Motor neuron (in vitro differentiated cells): Measurements from ENCODE around the gene LIPJ. TPM values are rescaled to one million over a fixed set of nuclear protein-coding genes. Genes with fewer than 3 reads are reported as not detected.
A peak's percentile ranks its signal among the peaks of the same experiment; 100 is the strongest.

Experiments used
- ATAC-seq, 8 experiments: fragments of 200-7000 bp; cut with Tn5 transposase; replicated peaks in 6 of 8; 2 replicates each; pipeline ENCODE4 v1.8.0; 2021; ENCODE audit warnings: mild to moderate bottlenecking in 8 of 8, moderate library complexity in 8 of 8
- H3K27ac ChIP-seq, 2 donors: fragments of 250-450 bp; sonication (Bioruptor Pico); 2 replicates each; pipeline ENCODE4 v1.9.0; 2021; ENCODE audit warnings: antibody characterized with exemption in 2 of 2, mild to moderate bottlenecking in 2 of 2, moderate library complexity in 1 of 2
- H3K4me1 ChIP-seq, 2 donors: fragments of 250-450 bp; sonication (Bioruptor Pico); replicated peaks in 1 of 2; 2 replicates each; pipeline ENCODE4 v1.6.1; 2021; ENCODE audit warnings: antibody characterized with exemption in 2 of 2, mild to moderate bottlenecking in 2 of 2, moderate library complexity in 1 of 2
- H3K4me3 ChIP-seq, 5 donors: fragments of 250-450 bp; sonication (Bioruptor Pico); 2 replicates each; pipeline ENCODE4 v1.9.0; 2021; ENCODE audit warnings: antibody characterized with exemption in 5 of 5, mild to moderate bottlenecking in 5 of 5, moderate library complexity in 4 of 5
- WGBS, 10 experiments: fragments of 450-650 bp; shearing (Covaris generic); methylation state at CpG; one replicate each; pipeline ENCODE4 v1.0.0; 2022; 5-methylcytosine and 5-hydroxymethylcytosine counted together
- in situ Hi-C, 9 experiments: fragments of 400-800 bp; cut with MboI; loops; one replicate each; pipeline ENCODE4 v1.15.0; 2021; ENCODE audit warnings: low sequenced_read_pairs in 9 of 9, low pct_unique_long_range_greater_than_20kb in 2 of 9; ENCODE audit not compliant: unreplicated experiment in 9 of 9
- total RNA-seq, 8 experiments: library from RNA; unstranded; fragments of 300-600 nt; gene quantifications; 2 replicates each; pipeline versions ENCODE4 v1.2.3 to v1.2.4, GENCODE V29; 2022

LIPJ gene
- total RNA-seq, 8 experiments from 2014 or later, result 0.05 to 0.47 (median 0.08) TPM; not detected in 3

DNA sequence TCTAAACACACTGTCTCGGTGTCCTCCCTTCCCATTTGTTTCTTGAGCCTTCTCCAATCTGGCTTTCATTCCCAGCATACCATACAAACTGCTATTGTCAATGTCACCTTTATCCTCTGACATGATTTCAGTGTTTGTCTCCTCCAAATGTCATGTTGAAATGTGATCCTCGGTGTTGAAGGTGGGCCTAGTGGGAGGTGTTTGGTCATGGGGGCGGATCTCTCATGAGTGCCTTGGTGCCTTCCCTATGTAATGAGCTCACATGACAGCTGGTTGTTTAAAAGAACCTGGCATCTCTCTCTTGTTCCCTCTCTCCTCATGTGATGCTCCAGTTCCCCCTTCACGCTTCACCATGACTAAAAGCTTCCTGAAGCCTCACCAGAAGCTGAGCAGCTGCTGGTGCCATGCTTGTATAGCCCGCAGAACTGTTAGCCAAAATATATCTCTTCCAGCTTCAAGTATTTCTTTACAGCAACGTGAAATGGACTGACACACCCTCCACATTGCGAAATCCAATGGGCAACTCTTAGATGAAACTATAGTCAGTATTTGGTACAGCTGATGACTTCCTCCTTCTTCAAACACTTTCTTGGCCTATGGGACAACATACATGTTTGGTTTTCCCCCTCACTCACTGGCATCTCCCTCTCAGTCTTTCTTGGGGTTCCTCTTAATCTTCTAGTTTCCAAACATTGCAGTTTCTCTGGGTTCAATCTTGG, 31.2 kb upstream of the LIPJ start:
- Histone ChIP-seq H3K27ac (no peak overlapping the region), H3K4me3 (no peak overlapping the region), H3K4me1 (no peaks in the 10 kb centered on the region)
- WGBS, 10 experiments, result 67 to 100% (median 80%) methylated on average over 2 to 7 of the region's 7 CpGs
- ATAC-seq, result no peak
- in situ Hi-C loops, result loop anchor here in 3 of 9 experiments (25.0 kb wide), 2 partner anchors 257 to 693 kb away; partner anchors contain the start of genes KLLN (in 2 of the 3), PTEN (in 2 of the 3) and LIPM (in 1 of the 3)

DNA sequence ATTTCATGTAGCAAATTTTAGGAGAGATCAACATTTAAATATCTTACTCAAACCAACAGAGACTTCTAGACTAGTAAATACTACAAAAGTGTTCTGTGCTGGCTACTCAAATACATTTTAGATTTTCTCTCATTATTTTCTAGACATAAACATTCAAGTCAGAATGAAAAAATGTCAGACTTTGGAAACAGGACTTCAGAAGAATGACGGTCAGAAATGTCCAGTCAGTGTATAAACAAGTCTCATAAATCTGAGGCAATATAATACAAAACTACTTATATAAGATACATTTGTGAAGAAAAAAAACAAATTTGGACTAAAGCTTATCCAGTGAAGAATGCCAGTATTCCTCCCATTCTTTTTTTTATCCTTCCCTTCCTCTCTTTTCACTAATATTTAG, 29.3 kb upstream of the LIPJ start:
- ATAC-seq, result no peak
- in situ Hi-C loops, result loop anchor here in 3 of 9 experiments (25.0 kb wide), 2 partner anchors 255 to 695 kb away; partner anchors contain the start of genes KLLN (in 2 of the 3), PTEN (in 2 of the 3) and LIPM (in 1 of the 3)
- Histone ChIP-seq H3K27ac (no peak overlapping the region), H3K4me3 (no peak overlapping the region), H3K4me1 (no peaks in the 10 kb centered on the region)
- 50 to 100% (median 86%) methylated on average over 1 of the region's 1 CpG; no CpG with 5 or more reads in 1 of the 10 experiments for WGBS, 10 experiments

DNA sequence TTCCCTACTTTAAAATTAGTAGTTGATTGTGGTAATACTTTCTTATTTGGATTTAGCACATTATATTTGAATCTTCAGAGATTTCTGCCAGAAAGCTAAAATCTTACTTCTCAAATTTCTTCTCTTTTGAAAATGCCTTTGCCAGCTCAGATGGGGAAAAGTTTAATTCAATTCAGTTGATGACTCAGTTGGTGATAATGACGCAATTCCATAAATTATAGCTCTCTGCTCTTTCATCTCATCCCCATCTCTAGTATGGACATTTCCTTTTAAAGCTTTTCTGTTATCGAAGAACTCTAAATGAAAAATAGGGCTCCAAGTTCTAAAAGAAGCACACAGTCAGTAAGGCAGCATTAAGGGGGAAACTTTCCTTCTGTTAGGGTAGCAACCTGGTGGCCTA, 28.9 kb upstream of the LIPJ start:
- in situ Hi-C loops, result loop anchor here in 3 of 9 experiments (25.0 kb wide), 2 partner anchors 255 to 695 kb away; partner anchors contain the start of genes KLLN (in 2 of the 3), PTEN (in 2 of the 3) and LIPM (in 1 of the 3)
- 0 to 85% (median 43%) methylated on average over 1 to 2 of the region's 2 CpGs; no CpG with 5 or more reads in 3 of the 10 experiments for WGBS, 10 experiments
- no peaks in the 10 kb centered on the region for H3K4me1 ChIP-seq
- peak in 3 of 8 experiments; percentile 36 to 73 (median 65) for ATAC-seq
- H3K27ac ChIP-seq, result no peak overlapping the region
- no peak overlapping the region for H3K4me3 ChIP-seq

DNA sequence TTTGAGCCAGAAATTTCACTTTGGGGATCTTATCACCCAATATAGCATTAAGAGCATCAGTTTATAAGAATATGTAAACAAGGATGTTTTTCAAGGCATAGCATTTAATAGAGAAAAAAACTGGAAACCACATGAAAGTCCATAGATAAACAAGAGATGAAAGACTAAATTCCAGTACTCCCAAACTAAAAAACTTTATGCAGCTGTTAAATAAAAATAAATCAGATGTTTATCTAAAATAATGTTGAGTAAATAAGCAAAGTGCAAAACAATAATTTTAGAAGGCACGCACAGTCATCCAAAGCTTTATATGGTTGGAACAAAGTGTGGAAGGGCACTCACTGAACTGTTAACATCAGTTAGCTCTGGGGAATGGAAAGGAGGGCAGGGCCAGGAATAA, 24.4 kb upstream of the LIPJ start:
- in situ Hi-C loops, result loop anchor here in 3 of 9 experiments (25.0 kb wide), 2 partner anchors 250 to 700 kb away; partner anchors contain the start of genes KLLN (in 2 of the 3), PTEN (in 2 of the 3) and LIPM (in 1 of the 3)
- ATAC-seq, result no peak
- Histone ChIP-seq H3K4me1 (no peaks in the 10 kb centered on the region), H3K4me3 (no peak overlapping the region), H3K27ac (no peak overlapping the region)
- 91 to 100% (median 100%) methylated on average over 1 of the region's 1 CpG; no CpG with 5 or more reads in 1 of the 10 experiments for WGBS, 10 experiments

DNA sequence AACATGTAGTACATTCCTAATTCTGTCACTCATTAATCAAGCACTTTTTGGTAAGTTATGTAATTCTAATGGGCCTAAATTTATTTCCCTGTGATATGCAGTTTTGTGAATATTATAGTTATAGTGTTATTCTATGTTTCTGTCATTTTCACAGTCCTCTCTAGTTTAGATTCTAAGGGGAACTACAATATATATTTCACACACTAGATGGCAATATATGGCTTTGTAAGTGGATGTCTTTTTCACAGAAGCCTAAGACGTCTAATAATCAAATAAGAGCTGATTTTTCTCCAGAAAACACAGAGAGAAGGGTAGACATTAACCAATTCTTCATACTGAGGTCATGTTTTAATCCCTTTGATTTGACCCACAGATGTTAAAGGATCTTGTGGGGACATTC, 21.5 kb upstream of the LIPJ start:
- H3K4me1 ChIP-seq, result no peaks in the 10 kb centered on the region
- no peak overlapping the region for H3K4me3 ChIP-seq
- peak in 4 of 8 experiments; percentile 62 to 81 (median 74) for ATAC-seq
- 0 to 71% (median 13%) methylated on average over 1 of the region's 1 CpG; no CpG with 5 or more reads in 5 of the 10 experiments for WGBS, 10 experiments
- in situ Hi-C loops, result loop anchor here in 3 of 9 experiments (25.0 kb wide), 2 partner anchors 247 to 703 kb away; partner anchors contain the start of genes KLLN (in 2 of the 3), PTEN (in 2 of the 3) and LIPM (in 1 of the 3)
- no peak overlapping the region for H3K27ac ChIP-seq

DNA sequence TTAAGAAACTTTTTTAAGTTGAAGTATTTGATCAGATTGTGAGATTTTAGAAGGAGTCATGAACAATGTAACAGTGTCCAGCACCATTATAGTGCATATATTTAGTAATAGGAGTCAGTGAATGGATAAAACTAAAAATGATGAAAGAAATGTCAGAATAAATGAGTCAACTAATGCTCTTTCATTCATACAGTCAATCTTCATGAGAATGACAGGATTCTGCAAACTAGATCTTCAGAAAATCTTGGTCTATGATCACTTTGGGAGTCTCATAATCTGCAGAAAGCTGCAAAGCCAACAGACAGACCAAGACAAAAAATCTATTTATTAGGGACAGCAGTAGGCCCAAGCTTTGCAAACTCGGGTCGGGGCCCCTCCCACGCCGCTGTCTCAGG, 4.2 kb upstream of the LIPJ start:
- no peak overlapping the region for H3K27ac ChIP-seq

DNA sequence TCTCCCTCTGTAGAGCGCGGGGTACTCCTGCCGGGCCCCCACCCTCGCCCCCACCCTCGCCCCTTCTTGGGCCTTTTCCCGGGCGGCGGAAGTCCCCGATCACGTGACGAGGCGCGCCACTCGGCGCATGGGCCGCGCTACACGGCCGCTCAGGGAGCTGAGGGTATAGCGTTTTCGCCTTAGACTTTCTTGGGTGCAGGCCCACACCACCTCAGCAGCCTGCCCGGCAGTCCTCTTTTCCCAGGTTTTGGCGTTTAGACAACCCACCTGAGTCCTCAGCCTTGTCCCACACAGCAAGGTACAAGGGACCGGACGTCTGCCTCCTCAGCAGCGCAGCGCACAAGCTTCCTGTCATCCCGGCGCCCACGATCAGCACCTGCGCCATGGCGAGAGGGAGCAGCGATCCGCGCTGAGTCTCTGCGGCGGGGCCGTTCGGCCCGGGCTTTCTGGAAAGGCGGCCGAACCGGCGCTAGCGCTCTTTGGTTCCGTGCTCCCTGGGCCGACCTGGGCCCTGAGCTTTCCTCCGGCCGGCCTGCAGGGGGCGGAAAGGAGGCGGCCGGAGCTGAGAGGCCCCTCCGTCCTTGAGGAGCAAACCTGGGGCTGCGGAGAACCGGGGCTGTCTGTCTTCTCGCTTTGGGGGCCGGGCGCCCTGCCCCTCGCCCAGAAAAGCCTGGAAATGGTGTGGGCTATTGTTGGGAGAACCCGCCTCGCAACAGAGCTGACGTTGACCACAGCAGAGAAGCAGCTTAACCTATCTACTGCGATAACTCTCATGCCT, 3.6 kb upstream of the LIPJ start, which contains the start of gene RNLS:
Gene RNLS (minus strand): TSS at position 513 of the 778 bp plus-strand sequence.
- 0 to 75% (median 40%) methylated on average over 1 to 15 of the region's 63 CpGs; no CpG with 5 or more reads in 3 of the 10 experiments for WGBS, 10 experiments
- in situ Hi-C loops, result loop anchor here in 1 of 9 experiments (10.0 kb wide), 1 partner anchor 102 kb away; no protein-coding TSS in a partner anchor

More for the DNA sequence above, 4.2 kb upstream of the LIPJ start:
- peak overlapping the region; percentile 24 to 50 (median 40) for H3K4me3 ChIP-seq
- H3K4me1 ChIP-seq, result no peaks in the 10 kb centered on the region
- in situ Hi-C loops, result loop anchor here in 1 of 9 experiments (10.0 kb wide), 1 partner anchor 102 kb away; no protein-coding TSS in a partner anchor
- 30% methylated on average over 2 of the region's 4 CpGs; no CpG with 5 or more reads in 9 of the 10 experiments for WGBS, 10 experiments
- ATAC-seq, result no peak

DNA sequence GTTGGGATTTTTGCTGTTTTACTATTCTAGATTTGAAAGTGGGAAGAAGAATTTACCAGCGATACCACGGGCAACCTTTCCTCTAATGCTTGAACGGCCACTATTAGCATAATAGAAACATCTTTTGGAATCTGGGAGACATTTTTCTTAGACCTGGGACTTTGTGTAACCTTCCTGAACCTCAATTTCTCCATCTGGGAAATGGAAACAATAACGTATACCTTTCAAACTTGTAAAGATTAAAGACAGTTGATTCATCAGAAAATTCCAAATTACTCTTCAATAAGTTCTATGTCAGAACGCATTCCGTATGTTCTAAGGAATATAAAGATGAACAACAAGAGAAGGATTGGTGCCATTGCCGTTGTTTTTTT, 3.0 kb upstream of the LIPJ start:
- WGBS, 10 experiments, result 43 to 100% (median 76%) methylated on average over 3 to 7 of the region's 7 CpGs
- in situ Hi-C loops, result loop anchor here in 1 of 9 experiments (10.0 kb wide), 1 partner anchor 101 kb away; no protein-coding TSS in a partner anchor
- ATAC-seq, result no peak
- Histone ChIP-seq H3K27ac (no peak overlapping the region), H3K4me1 (no peaks in the 10 kb centered on the region), H3K4me3 (peak overlapping the region; percentile 24 to 50 (median 40))

More for the DNA sequence above, 3.6 kb upstream of the LIPJ start, which contains the start of gene RNLS:
- peak; percentile 91 to 95 (median 94) for ATAC-seq
- no peaks in the 10 kb centered on the region for H3K4me1 ChIP-seq
- peak within 1 kb of the TSS; percentile 24 to 50 (median 40) for H3K4me3 ChIP-seq
- H3K27ac ChIP-seq, result peak within 1 kb of the TSS; percentile 49 to 70

DNA sequence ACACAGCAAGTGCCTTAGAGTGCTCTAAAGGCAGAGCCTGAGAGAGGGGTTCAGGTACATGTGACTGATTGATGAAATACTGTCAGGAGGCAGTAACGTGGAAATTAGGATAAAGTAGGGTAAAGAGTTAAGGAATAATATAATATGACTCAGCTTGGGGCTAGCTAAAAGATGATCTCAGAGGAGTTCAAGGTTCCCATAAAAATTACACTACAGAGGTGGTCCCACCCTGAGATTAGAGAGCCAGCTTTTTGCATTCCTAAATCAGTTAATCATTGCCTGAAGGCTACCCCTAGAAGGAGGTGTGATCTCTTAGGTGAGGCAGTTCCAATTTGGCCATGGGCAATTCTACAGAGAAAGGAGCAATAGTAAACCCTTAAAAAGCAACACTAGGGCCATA, 5.8 kb downstream of the LIPJ start:
- Histone ChIP-seq H3K4me1 (no peaks in the 10 kb centered on the region), H3K4me3 (no peak overlapping the region), H3K27ac (no peak overlapping the region)
- in situ Hi-C loops, result no loop called here
- 21 to 100% (median 49%) methylated on average over 1 of the region's 1 CpG; no CpG with 5 or more reads in 4 of the 10 experiments for WGBS, 10 experiments
- peak in 3 of 8 experiments; percentile 50 to 95 (median 91) for ATAC-seq

DNA sequence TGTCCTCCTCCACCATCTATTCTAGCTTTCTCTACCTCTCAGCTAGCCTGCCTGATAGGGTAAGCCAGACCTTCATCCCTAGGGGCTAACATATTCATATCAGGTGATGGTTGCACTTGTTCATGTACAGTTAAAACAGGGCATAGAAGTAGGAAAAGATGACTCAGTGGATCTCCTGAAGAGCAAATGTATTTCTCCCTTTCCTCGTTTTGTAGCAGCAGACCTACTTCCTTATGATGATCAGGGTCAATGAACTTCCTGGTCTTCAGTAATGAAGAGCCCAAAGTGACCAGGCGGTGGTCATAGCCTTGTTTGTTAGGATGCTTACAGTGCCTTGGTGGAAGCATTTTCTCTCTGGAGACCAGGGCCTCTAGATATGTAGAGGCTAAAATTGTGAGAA, 6.3 kb downstream of the LIPJ start:
- peak in 1 of 8 experiments; percentile 24 for ATAC-seq
- no peaks in the 10 kb centered on the region for H3K4me1 ChIP-seq
- in situ Hi-C loops, result no loop called here
- WGBS, 10 experiments, result 43 to 100% (median 79%) methylated on average over 1 to 2 of the region's 2 CpGs; no CpG with 5 or more reads in 3 of the 10 experiments
- H3K27ac ChIP-seq, result no peak overlapping the region
- no peak overlapping the region for H3K4me3 ChIP-seq

DNA sequence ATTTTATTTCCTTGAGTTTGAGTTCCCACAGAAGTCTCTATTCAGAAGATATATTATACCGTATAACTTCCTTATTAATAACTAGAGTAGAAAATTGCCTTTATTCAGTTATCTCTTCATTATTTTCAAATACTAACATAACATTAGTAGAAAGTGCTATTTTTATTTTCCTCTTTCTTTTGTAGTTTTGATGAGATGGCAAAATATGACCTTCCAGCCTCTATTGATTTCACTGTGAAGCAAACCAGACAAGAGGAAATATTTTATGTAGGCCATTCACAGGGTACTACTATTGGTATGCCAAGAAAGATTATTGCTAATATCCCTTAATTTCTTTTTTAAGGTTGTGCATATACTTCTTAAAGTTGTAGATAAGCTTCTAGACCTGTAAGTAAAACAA, 7.9 kb downstream of the LIPJ start:
- Histone ChIP-seq H3K27ac (no peak overlapping the region), H3K4me1 (no peaks in the 10 kb centered on the region), H3K4me3 (no peak overlapping the region)
- no peak for ATAC-seq
- in situ Hi-C loops, result no loop called here
- 80 to 100% (median 100%) methylated on average over 1 of the region's 1 CpG; no CpG with 5 or more reads in 1 of the 10 experiments for WGBS, 10 experiments

DNA sequence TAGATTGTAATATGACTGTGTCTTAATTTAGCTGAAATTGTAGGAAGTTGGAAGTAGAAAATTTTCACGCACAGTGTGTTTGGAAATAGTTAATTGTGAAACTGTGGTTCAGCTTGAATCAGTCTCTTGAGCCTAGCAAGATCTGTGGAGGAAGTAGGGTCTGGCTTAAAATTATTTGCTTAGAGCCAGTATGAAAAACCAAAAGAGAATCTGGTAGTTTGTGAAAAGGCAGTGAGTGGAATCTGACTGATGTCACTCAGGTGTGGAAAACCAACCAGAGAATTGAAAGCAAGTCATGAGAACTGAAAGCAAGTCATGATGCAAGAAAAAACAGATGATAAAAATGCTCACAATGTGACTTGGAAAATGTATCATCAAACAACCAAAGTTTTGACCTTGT, 11.5 kb downstream of the LIPJ start:
- ATAC-seq, result no peak
- WGBS, 10 experiments, result 29 to 100% (median 100%) methylated on average over 1 of the region's 1 CpG; no CpG with 5 or more reads in 1 of the 10 experiments
- Histone ChIP-seq H3K4me1 (no peaks in the 10 kb centered on the region), H3K27ac (no peak overlapping the region), H3K4me3 (no peak overlapping the region)
- in situ Hi-C loops, result no loop called here
